Esophagus squamous epithelium (tissue), 4 donors: ENCODE data around the gene VAX1.

Source experiments
- POLR2A ChIP-seq, 4 donors: fragments of 450-650 bp; IDR thresholded peaks; one replicate each; pipeline ENCODE4 v1.6.1; 2017; ENCODE audit warnings: antibody characterized with exemption in 4 of 4, mild to moderate bottlenecking in 4 of 4, moderate library complexity in 3 of 4
- TF ChIP-seq, protein P1 (sequence below), 6 experiments: fragments of 450-650 bp in 4 of 6; fragments of 200-600 bp in 2 of 6; sonication (generic) in 2 of 6; IDR thresholded peaks; one replicate each; pipeline ENCODE4 v1.5.1; 2016 to 2019; ENCODE audit warnings: antibody characterized with exemption in 6 of 6, mild to moderate bottlenecking in 4 of 6, moderate library complexity in 4 of 6

GRCh38 chr10:117138838-117139580, 939 bp upstream of the VAX1 start:
- TF ChIP-seq, protein P1, sequence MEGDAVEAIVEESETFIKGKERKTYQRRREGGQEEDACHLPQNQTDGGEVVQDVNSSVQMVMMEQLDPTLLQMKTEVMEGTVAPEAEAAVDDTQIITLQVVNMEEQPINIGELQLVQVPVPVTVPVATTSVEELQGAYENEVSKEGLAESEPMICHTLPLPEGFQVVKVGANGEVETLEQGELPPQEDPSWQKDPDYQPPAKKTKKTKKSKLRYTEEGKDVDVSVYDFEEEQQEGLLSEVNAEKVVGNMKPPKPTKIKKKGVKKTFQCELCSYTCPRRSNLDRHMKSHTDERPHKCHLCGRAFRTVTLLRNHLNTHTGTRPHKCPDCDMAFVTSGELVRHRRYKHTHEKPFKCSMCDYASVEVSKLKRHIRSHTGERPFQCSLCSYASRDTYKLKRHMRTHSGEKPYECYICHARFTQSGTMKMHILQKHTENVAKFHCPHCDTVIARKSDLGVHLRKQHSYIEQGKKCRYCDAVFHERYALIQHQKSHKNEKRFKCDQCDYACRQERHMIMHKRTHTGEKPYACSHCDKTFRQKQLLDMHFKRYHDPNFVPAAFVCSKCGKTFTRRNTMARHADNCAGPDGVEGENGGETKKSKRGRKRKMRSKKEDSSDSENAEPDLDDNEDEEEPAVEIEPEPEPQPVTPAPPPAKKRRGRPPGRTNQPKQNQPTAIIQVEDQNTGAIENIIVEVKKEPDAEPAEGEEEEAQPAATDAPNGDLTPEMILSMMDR (IDR thresholded peaks at IDR 0.05): no peak
- TF ChIP-seq POLR2A (IDR thresholded peaks at IDR 0.05): no peak
